ENCODE measurements around the gene AXIN2.

AXIN2 gene

GRCh38 chr17:65536573-65537342 is 24.7 kb downstream of the AXIN2 start:
- DNase-seq (ENCODE audit: low read depth) = no peak

GRCh38 chr17:65535777-65536572 is 25.5 kb downstream of the AXIN2 start:
- no peak for DNase-seq (ENCODE audit: low read depth)

GRCh38 chr17:65533852-65534457 is 27.5 kb downstream of the AXIN2 start:
- no peak for DNase-seq (ENCODE audit: low read depth)

- no peak for DNase-seq (ENCODE audit: low read depth)
These were observed 28.2 kb downstream of the AXIN2 start for GRCh38 chr17:65533056-65533745.

GRCh38 chr17:65532101-65532890 is 29.2 kb downstream of the AXIN2 start:
- no peak for DNase-seq (ENCODE audit: low read depth)

- peak; percentile 87 for DNase-seq (ENCODE audit: low read depth)
These were observed 30.0 kb downstream of the AXIN2 start for GRCh38 chr17:65531256-65532100.

GRCh38 chr17:65530523-65531255 is 30.8 kb downstream of the AXIN2 start:
- no peak for DNase-seq (ENCODE audit: low read depth)

- no peak for DNase-seq (ENCODE audit: low read depth)
These were observed 31.5 kb downstream of the AXIN2 start for GRCh38 chr17:65529761-65530522.

GRCh38 chr17:65529040-65529633 is 32.3 kb downstream of the AXIN2 start:
- DNase-seq (ENCODE audit: low read depth) = no peak

- no peak for DNase-seq (ENCODE audit: low read depth)
These were observed 33.4 kb downstream of the AXIN2 start for GRCh38 chr17:65527857-65528591.

- DNase-seq (ENCODE audit: low read depth) = no peak
These were observed 34.1 kb downstream of the AXIN2 start for GRCh38 chr17:65527381-65527780.

GRCh38 chr17:65526854-65527253 is 34.6 kb downstream of the AXIN2 start:
- DNase-seq (ENCODE audit: low read depth) = peak; percentile 20

GRCh38 chr17:65523853-65524664 is 37.4 kb downstream of the AXIN2 start:
- peak; percentile 49 for DNase-seq (ENCODE audit: low read depth)

GRCh38 chr17:65523411-65523810 is 38.0 kb downstream of the AXIN2 start:
- DNase-seq (ENCODE audit: low read depth) = peak; percentile 67

GRCh38 chr17:65522751-65523404 is 38.6 kb downstream of the AXIN2 start:
- DNase-seq (ENCODE audit: low read depth) = no peak

- no peak for DNase-seq (ENCODE audit: low read depth)
These were observed 42.0 kb downstream of the AXIN2 start for GRCh38 chr17:65519462-65519861.

GRCh38 chr17:65518256-65518655 is 43.2 kb downstream of the AXIN2 start:
- no peak for DNase-seq (ENCODE audit: low read depth)
